Mesenchymal stem cell (in vitro differentiated cells and primary cell): ENCODE data around the gene ZSWIM7.

Experiments
- DNase-seq: peaks from one replicate; pipeline ENCODE4 v3.0.0-alpha.2; 2013
- H2AFZ ChIP-seq: one replicate; pipeline ENCODE4 v1.6.1; 2013; ENCODE audit warnings: low read depth, mild to moderate bottlenecking, control low read depth, inconsistent platforms, low read length, moderate library complexity
- H2AK5ac ChIP-seq: 2 replicates; pipeline ENCODE4 v1.6.1; 2013; ENCODE audit warnings: low read length, moderate library complexity, mild to moderate bottlenecking, inconsistent platforms; ENCODE audit not compliant: severe bottlenecking
- H2BK120ac ChIP-seq: one replicate; pipeline ENCODE4 v1.6.1; 2013; ENCODE audit warnings: low read depth, mild to moderate bottlenecking, inconsistent platforms, low read length, moderate library complexity
- H2BK12ac ChIP-seq, 2 experiments: one replicate each; pipeline ENCODE4 v1.6.1; 2013; ENCODE audit warnings: inconsistent platforms in 2 of 2, low read length in 2 of 2, mild to moderate bottlenecking in 2 of 2, moderate library complexity in 2 of 2, control low read depth in 1 of 2
- H2BK15ac ChIP-seq: one replicate; pipeline ENCODE4 v1.6.1; 2013; ENCODE audit warnings: mild to moderate bottlenecking, low read depth, inconsistent platforms; ENCODE audit not compliant: poor library complexity, severe bottlenecking
- H2BK5ac ChIP-seq: 2 replicates; pipeline ENCODE4 v1.6.1; 2013; ENCODE audit warnings: low read depth, mild to moderate bottlenecking, low read length, control low read depth, inconsistent platforms; ENCODE audit not compliant: poor library complexity, severe bottlenecking
- H3K14ac ChIP-seq, 2 experiments: one replicate each; pipeline ENCODE4 v1.6.1; 2013; ENCODE audit warnings: inconsistent platforms in 2 of 2, low read length in 2 of 2, control low read depth in 1 of 2, mild to moderate bottlenecking in 1 of 2, moderate library complexity in 1 of 2
- H3K18ac ChIP-seq, 2 experiments: one replicate each; pipeline ENCODE4 v1.6.1; 2013; ENCODE audit warnings: inconsistent platforms in 2 of 2, low read length in 2 of 2, control low read depth in 1 of 2, low read depth in 1 of 2, mild to moderate bottlenecking in 1 of 2
- H3K23ac ChIP-seq, 2 experiments: one replicate each; pipeline ENCODE4 v1.6.1; 2013; ENCODE audit warnings: inconsistent platforms in 2 of 2, low read length in 2 of 2, mild to moderate bottlenecking in 2 of 2, moderate library complexity in 2 of 2, control low read depth in 1 of 2
- H3K27ac ChIP-seq: 2 replicates; pipeline ENCODE4 v1.5.1; 2013; ENCODE audit warnings: mild to moderate bottlenecking, moderate library complexity, low read length, control low read depth, inconsistent platforms; ENCODE audit not compliant: poor library complexity, severe bottlenecking
- H3K27me3 ChIP-seq, 2 experiments: 2 replicates each; pipeline versions ENCODE4 v1.6.1 to v1.7.0; 2013; ENCODE audit warnings: low read length in 2 of 2, mild to moderate bottlenecking in 2 of 2, moderate library complexity in 2 of 2, control low read depth in 1 of 2, inconsistent platforms in 1 of 2; ENCODE audit not compliant: control insufficient read depth in 1 of 2, insufficient read depth in 1 of 2
- H3K36me3 ChIP-seq, 2 experiments: 2 replicates each; pipeline versions ENCODE4 v1.6.1 to v1.7.0; 2013; ENCODE audit warnings: low read length in 2 of 2, control low read depth in 1 of 2, inconsistent platforms in 1 of 2, low read depth in 1 of 2, mild to moderate bottlenecking in 1 of 2; ENCODE audit not compliant: insufficient read depth in 2 of 2, control insufficient read depth in 1 of 2
- H3K4ac ChIP-seq, 2 experiments: one replicate each; pipeline ENCODE4 v1.6.1; 2013; ENCODE audit warnings: inconsistent platforms in 2 of 2, low read length in 2 of 2, mild to moderate bottlenecking in 2 of 2, moderate library complexity in 2 of 2, control low read depth in 1 of 2, low read depth in 1 of 2
- H3K4me1 ChIP-seq: 2 replicates; pipeline ENCODE4 v1.6.1; 2013; ENCODE audit warnings: low read depth, low read length, control low read depth; ENCODE audit not compliant: control insufficient read depth, insufficient read depth
- H3K4me2 ChIP-seq: 2 replicates; pipeline ENCODE4 v1.6.1; 2013; ENCODE audit warnings: low read length, mild to moderate bottlenecking, inconsistent platforms; ENCODE audit not compliant: poor library complexity, severe bottlenecking
- H3K4me3 ChIP-seq, 2 experiments: 2 replicates each; pipeline versions ENCODE4 v1.5.1 to v1.7.0; 2013; ENCODE audit warnings: low read length in 2 of 2, mild to moderate bottlenecking in 2 of 2, control low read depth in 1 of 2, low read depth in 1 of 2; ENCODE audit not compliant: insufficient read depth in 1 of 2
- H3K79me1 ChIP-seq: replicated peaks from 2 replicates; pipeline ENCODE4 v1.6.1; 2013; ENCODE audit warnings: mild to moderate bottlenecking, control low read depth, low read length, inconsistent platforms; ENCODE audit not compliant: poor library complexity, severe bottlenecking
- H3K9ac ChIP-seq: 2 replicates; pipeline ENCODE4 v1.7.0; 2013; ENCODE audit warnings: mild to moderate bottlenecking, low read length, moderate library complexity
- H3K9me3 ChIP-seq: 2 replicates; pipeline ENCODE4 v1.7.0; 2013; ENCODE audit warnings: mild to moderate bottlenecking, low read length; ENCODE audit not compliant: control insufficient read depth
- H4K8ac ChIP-seq: one replicate; pipeline ENCODE4 v1.6.1; 2013; ENCODE audit warnings: inconsistent platforms, mild to moderate bottlenecking, low read length, moderate library complexity
- H4K91ac ChIP-seq: one replicate; pipeline ENCODE4 v1.6.1; 2013; ENCODE audit warnings: mild to moderate bottlenecking, low read length, inconsistent platforms
- WGBS: methylation state at CpG from one replicate; pipeline ENCODE4 v1.1.7; 2013; ENCODE audit warnings: mixed read lengths; 5-methylcytosine and 5-hydroxymethylcytosine counted together

The ZSWIM7 gene

GRCh38 chr17:15973016-15973415 is 26.5 kb downstream of the ZSWIM7 start:
- Histone ChIP-seq H2BK120ac (no peak overlapping the region), H3K9me3 (no peaks in the 10 kb centered on the region), H3K4me2 (no peak overlapping the region), H3K4me1 (peaks cover 6% of the 10 kb centered on the region), H3K79me1 (peaks cover 40% of the 10 kb centered on the region), H2AK5ac (no peak overlapping the region), H2BK12ac (no peak overlapping the region), H2BK15ac (no peak overlapping the region), H3K18ac (no peak overlapping the region), H3K9ac (no peak overlapping the region), H3K27ac (no peak overlapping the region), H3K14ac (no peak overlapping the region), H3K27me3 (no peaks in the 10 kb centered on the region), H3K4ac (no peak overlapping the region), H3K36me3 (peaks cover 7 to 31% of the 10 kb centered on the region in 2 experiments), H3K4me3 (no peak overlapping the region), H4K8ac (no peak overlapping the region), H4K91ac (no peak overlapping the region), H2AFZ (no peak overlapping the region), H2BK5ac (no peak overlapping the region), H3K23ac (no peak overlapping the region)
- no peak for DNase-seq

- no peak overlapping the region for H2BK120ac ChIP-seq
- no peak for DNase-seq
- 82% methylated on average over 4 of the region's 4 CpGs for WGBS
Measured at GRCh38 chr17:15972497-15972951, 27.0 kb downstream of the ZSWIM7 start.

GRCh38 chr17:15971882-15972281 is 27.6 kb downstream of the ZSWIM7 start:
- peaks cover 40% of the 10 kb centered on the region for H3K79me1 ChIP-seq
- H3K9ac ChIP-seq: no peak overlapping the region
- no peak overlapping the region for H3K4ac ChIP-seq
- peaks cover 7 to 21% of the 10 kb centered on the region in 2 experiments for H3K36me3 ChIP-seq
- H3K4me3 ChIP-seq: no peak overlapping the region
- no peak overlapping the region for H2AFZ ChIP-seq
- no peak overlapping the region for H3K27ac ChIP-seq
- 97% methylated on average over 4 of the region's 5 CpGs for WGBS
- no peak overlapping the region for H2BK120ac ChIP-seq
- no peaks in the 10 kb centered on the region for H3K9me3 ChIP-seq
- H2AK5ac ChIP-seq: no peak overlapping the region
- no peak overlapping the region for H4K8ac ChIP-seq
- no peaks in the 10 kb centered on the region for H3K27me3 ChIP-seq
- peaks cover 13% of the 10 kb centered on the region for H3K4me1 ChIP-seq
- H3K23ac ChIP-seq: no peak overlapping the region
- H3K14ac ChIP-seq: no peak overlapping the region
- no peak overlapping the region for H3K4me2 ChIP-seq
- peak overlapping the region in 1 of 2 experiments; percentile 16 for H2BK12ac ChIP-seq
- H3K18ac ChIP-seq: no peak overlapping the region
- no peak for DNase-seq
- no peak overlapping the region for H4K91ac ChIP-seq
- H2BK5ac ChIP-seq: no peak overlapping the region
- H2BK15ac ChIP-seq: no peak overlapping the region

More at GRCh38 chr17:15972497-15972951, 27.0 kb downstream of the ZSWIM7 start:
- no peak overlapping the region for H3K14ac ChIP-seq
- no peak overlapping the region for H4K91ac ChIP-seq
- H3K9ac ChIP-seq: no peak overlapping the region
- H3K23ac ChIP-seq: no peak overlapping the region
- H2AFZ ChIP-seq: no peak overlapping the region
- no peak overlapping the region for H3K18ac ChIP-seq
- no peak overlapping the region for H3K27ac ChIP-seq
- H4K8ac ChIP-seq: no peak overlapping the region
- no peak overlapping the region for H2BK15ac ChIP-seq
- H3K4me2 ChIP-seq: no peak overlapping the region
- peaks cover 7 to 26% of the 10 kb centered on the region in 2 experiments for H3K36me3 ChIP-seq
- H3K4me3 ChIP-seq: no peak overlapping the region
- H3K4me1 ChIP-seq: peaks cover 7% of the 10 kb centered on the region
- no peaks in the 10 kb centered on the region for H3K9me3 ChIP-seq
- H2BK12ac ChIP-seq: no peak overlapping the region
- H3K4ac ChIP-seq: no peak overlapping the region
- H2BK5ac ChIP-seq: no peak overlapping the region
- H3K27me3 ChIP-seq: no peaks in the 10 kb centered on the region
- peaks cover 40% of the 10 kb centered on the region for H3K79me1 ChIP-seq
- H2AK5ac ChIP-seq: no peak overlapping the region

- Histone ChIP-seq H3K4me2 (no peak overlapping the region), H4K91ac (no peak overlapping the region), H3K79me1 (peaks cover 39% of the 10 kb centered on the region), H2BK120ac (no peak overlapping the region), H4K8ac (no peak overlapping the region), H3K27me3 (no peaks in the 10 kb centered on the region), H3K9me3 (no peaks in the 10 kb centered on the region), H3K23ac (no peak overlapping the region), H3K9ac (no peak overlapping the region), H3K14ac (no peak overlapping the region), H3K27ac (no peak overlapping the region), H3K4ac (no peak overlapping the region), H2AK5ac (no peak overlapping the region), H3K4me3 (no peak overlapping the region), H3K18ac (peak overlapping the region in 1 of 2 experiments; percentile 4), H3K4me1 (peaks cover 20% of the 10 kb centered on the region), H2BK12ac (no peak overlapping the region), H3K36me3 (peaks cover 7 to 15% of the 10 kb centered on the region in 2 experiments), H2AFZ (no peak overlapping the region), H2BK15ac (no peak overlapping the region), H2BK5ac (no peak overlapping the region)
- WGBS: 96% methylated on average over 4 of the region's 5 CpGs
- DNase-seq: no peak
Measured at GRCh38 chr17:15971098-15971678, 28.3 kb downstream of the ZSWIM7 start.
